SHP77 (cell line): ENCODE measurements around the gene FBLN2.

Experiments
- DNase-seq, 2 experiments: peaks; one replicate each; lab custom pipeline; 2025; lab: John Stamatoyannopoulos, UW

FBLN2 gene

GRCh38 chr3:13624021-13624420, 75.1 kb downstream of the FBLN2 start:
- no peak for DNase-seq

GRCh38 chr3:13624671-13625125, 75.8 kb downstream of the FBLN2 start:
- DNase-seq, result no peak

- no peak for DNase-seq
Observed at GRCh38 chr3:13626396-13626795, 77.5 kb downstream of the FBLN2 start.

- DNase-seq, result no peak
Observed at GRCh38 chr3:13626915-13627460, 78.1 kb downstream of the FBLN2 start.

GRCh38 chr3:13627681-13628080, 78.8 kb downstream of the FBLN2 start:
- no peak for DNase-seq

GRCh38 chr3:13628432-13628831, 79.5 kb downstream of the FBLN2 start:
- no peak for DNase-seq

- no peak for DNase-seq
Observed at GRCh38 chr3:13628841-13629551, 80.1 kb downstream of the FBLN2 start.

GRCh38 chr3:13629644-13630043, 80.7 kb downstream of the FBLN2 start:
- no peak for DNase-seq

GRCh38 chr3:13631256-13631655, 82.3 kb downstream of the FBLN2 start:
- DNase-seq, result no peak

- no peak for DNase-seq
Observed at GRCh38 chr3:13633176-13633575, 84.3 kb downstream of the FBLN2 start.

GRCh38 chr3:13634151-13634550, 85.2 kb downstream of the FBLN2 start:
- no peak for DNase-seq

- no peak for DNase-seq
Observed at GRCh38 chr3:13634615-13635014, 85.7 kb downstream of the FBLN2 start.

- no peak for DNase-seq
Observed at GRCh38 chr3:13636186-13636585, 87.3 kb downstream of the FBLN2 start.

GRCh38 chr3:13636874-13637273, 87.9 kb downstream of the FBLN2 start:
- no peak for DNase-seq

- no peak for DNase-seq
Observed at GRCh38 chr3:13637311-13637891, 88.5 kb downstream of the FBLN2 start.

- no peak for DNase-seq
Observed at GRCh38 chr3:13637953-13638352, 89.0 kb downstream of the FBLN2 start.

GRCh38 chr3:13638927-13639326, 90.0 kb downstream of the FBLN2 start:
- DNase-seq, result no peak

GRCh38 chr3:13642597-13642996, 93.7 kb downstream of the FBLN2 start:
- DNase-seq, result no peak

GRCh38 chr3:13644341-13645117, 95.6 kb downstream of the FBLN2 start:
- DNase-seq, result no peak

- DNase-seq, result no peak
Observed at GRCh38 chr3:13645801-13646637, 97.1 kb downstream of the FBLN2 start.

GRCh38 chr3:13647298-13648059, 98.6 kb downstream of the FBLN2 start:
- DNase-seq, result no peak
